ENCODE data around the gene EPHX1.
"Not testable (repeated sequence)": the region's sequence is repeated elsewhere in the genome, so short reads cannot be mapped to it uniquely, and the experiment has no call there.

Gene EPHX1

GRCh38 chr1:225780134-225780533 is 29.8 kb upstream of the EPHX1 start:
- no peaks in the 10 kb centered on the region for H3K9me3 Mint-ChIP-seq
- H3K27ac Mint-ChIP-seq: no peak overlapping the region
- H3K4me1 Mint-ChIP-seq: peaks cover 27% of the 10 kb centered on the region
- H3K4me3 Mint-ChIP-seq: peak overlapping the region; percentile 48 to 67 (median 67)
- H3K27me3 Mint-ChIP-seq (ENCODE audit: low read depth): no peaks in the 10 kb centered on the region
- H3K36me3 Mint-ChIP-seq (ENCODE audit: low read depth): peaks cover 30% of the 10 kb centered on the region
- no peak for TF ChIP-seq CTCF (IDR thresholded peaks at IDR 0.05; ENCODE audit: unreplicated experiment in 3 of 3)

- Mint-ChIP-seq H3K4me3 (peak overlapping the region; percentile 62 to 80 (median 71)), H3K27ac (peak overlapping the region; percentile 21 to 76 (median 53)), H3K27me3 (ENCODE audit: low read depth) (no peaks in the 10 kb centered on the region), H3K4me1 (peaks cover 27% of the 10 kb centered on the region), H3K36me3 (ENCODE audit: low read depth) (peaks cover 30% of the 10 kb centered on the region), H3K9me3 (no peaks in the 10 kb centered on the region)
- no peak for TF ChIP-seq CTCF (IDR thresholded peaks at IDR 0.05; ENCODE audit: unreplicated experiment in 3 of 3)
Observed at GRCh38 chr1:225780630-225781029, 29.3 kb upstream of the EPHX1 start.

- Mint-ChIP-seq H3K36me3 (ENCODE audit: low read depth) (peaks cover 91% of the 10 kb centered on the region), H3K9me3 (peaks cover 25% of the 10 kb centered on the region)
- H3K27ac Mint-ChIP-seq; H3K4me3 Mint-ChIP-seq; H3K27me3 Mint-ChIP-seq (ENCODE audit: low read depth); H3K4me1 Mint-ChIP-seq: not testable (repeated sequence)
Observed at GRCh38 chr1:225789142-225789541, 20.8 kb upstream of the EPHX1 start.

GRCh38 chr1:225794954-225795353 is 15.0 kb upstream of the EPHX1 start:
- TF ChIP-seq CTCF (IDR thresholded peaks at IDR 0.05; ENCODE audit: unreplicated experiment in 3 of 3): no peak
- no peaks in the 10 kb centered on the region for H3K27me3 Mint-ChIP-seq (ENCODE audit: low read depth)
- H3K4me1 Mint-ChIP-seq: no peaks in the 10 kb centered on the region
- H3K4me3 Mint-ChIP-seq: no peak overlapping the region
- peaks cover 92% of the 10 kb centered on the region for H3K36me3 Mint-ChIP-seq (ENCODE audit: low read depth)
- no peak overlapping the region for H3K27ac Mint-ChIP-seq
- H3K9me3 Mint-ChIP-seq: peaks cover 45% of the 10 kb centered on the region

GRCh38 chr1:225796097-225796496 is 13.8 kb upstream of the EPHX1 start:
- Mint-ChIP-seq H3K9me3 (peaks cover 38% of the 10 kb centered on the region), H3K36me3 (ENCODE audit: low read depth) (peaks cover 90% of the 10 kb centered on the region)
- not testable (repeated sequence) for H3K4me1 Mint-ChIP-seq; H3K27ac Mint-ChIP-seq; H3K4me3 Mint-ChIP-seq; H3K27me3 Mint-ChIP-seq (ENCODE audit: low read depth)

- H3K4me3 Mint-ChIP-seq; H3K9me3 Mint-ChIP-seq; H3K27ac Mint-ChIP-seq; H3K4me1 Mint-ChIP-seq; H3K27me3 Mint-ChIP-seq (ENCODE audit: low read depth): not testable (repeated sequence)
- peaks cover 48% of the 10 kb centered on the region for H3K36me3 Mint-ChIP-seq (ENCODE audit: low read depth)
Observed at GRCh38 chr1:225801146-225801545, 8.8 kb upstream of the EPHX1 start.

- peaks cover 6% of the 10 kb centered on the region for H3K4me1 Mint-ChIP-seq
Observed at GRCh38 chr1:225806249-225806648, 3.7 kb upstream of the EPHX1 start.

GRCh38 chr1:225806736-225807135 is 3.2 kb upstream of the EPHX1 start:
- H3K4me3 Mint-ChIP-seq; H3K4me1 Mint-ChIP-seq; H3K27ac Mint-ChIP-seq; H3K36me3 Mint-ChIP-seq (ENCODE audit: low read depth); H3K9me3 Mint-ChIP-seq: not testable (repeated sequence)
- H3K27me3 Mint-ChIP-seq (ENCODE audit: low read depth): peaks cover 10% of the 10 kb centered on the region

More at GRCh38 chr1:225806249-225806648, 3.7 kb upstream of the EPHX1 start:
- TF ChIP-seq CTCF (IDR thresholded peaks at IDR 0.05; ENCODE audit: unreplicated experiment in 3 of 3): no peak
- Mint-ChIP-seq H3K27me3 (ENCODE audit: low read depth) (peaks cover 10% of the 10 kb centered on the region), H3K9me3 (no peaks in the 10 kb centered on the region), H3K27ac (no peak overlapping the region), H3K36me3 (ENCODE audit: low read depth) (peaks cover 8% of the 10 kb centered on the region), H3K4me3 (no peak overlapping the region)
